ENCODE measurements around the gene PTPRM.

DNA sequence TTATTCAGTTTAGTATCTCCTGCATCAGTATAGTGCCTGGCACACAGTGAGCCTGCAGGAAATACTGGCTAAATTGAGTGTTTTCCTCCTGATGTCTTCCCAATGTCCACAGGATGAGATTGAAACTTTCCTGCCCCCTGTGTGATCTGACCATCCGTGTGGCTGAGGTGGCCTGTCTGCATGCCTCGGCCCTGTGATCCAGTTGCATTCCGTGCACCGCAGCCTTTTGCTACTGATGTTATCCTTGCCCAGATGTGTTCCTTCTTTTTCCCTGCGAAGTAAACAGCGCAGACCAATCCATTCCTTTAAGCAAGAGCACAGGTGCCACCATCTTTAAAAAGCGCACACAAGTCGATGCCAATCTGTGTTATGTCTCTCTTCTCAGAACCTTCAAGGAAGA lies 462.6 kb downstream of the PTPRM start:
- no peak for TF ChIP-seq CTCF (IDR thresholded peaks at IDR 0.05; ENCODE audit: extremely low read depth in 1 of 2, insufficient read depth in 1 of 2, low read depth in 1 of 2, low read length in 2 of 2)
- no peak for TF ChIP-seq EZH2 (IDR thresholded peaks at IDR 0.05; ENCODE audit: borderline replicate concordance, low read depth, low read length, severe bottlenecking)
- no peak for TF ChIP-seq JUN (IDR thresholded peaks at IDR 0.05; ENCODE audit: borderline replicate concordance, insufficient read depth, insufficient read length, low read depth)
- TF ChIP-seq, protein P1, sequence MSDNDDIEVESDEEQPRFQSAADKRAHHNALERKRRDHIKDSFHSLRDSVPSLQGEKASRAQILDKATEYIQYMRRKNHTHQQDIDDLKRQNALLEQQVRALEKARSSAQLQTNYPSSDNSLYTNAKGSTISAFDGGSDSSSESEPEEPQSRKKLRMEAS (IDR thresholded peaks at IDR 0.05; ENCODE audit: insufficient read depth, insufficient read length) = no peak
- no peak for TF ChIP-seq POLR2A (IDR thresholded peaks at IDR 0.05; ENCODE audit: low read depth, low read length)
- TF ChIP-seq POLR2AphosphoS5 (IDR thresholded peaks at IDR 0.05; ENCODE audit: insufficient read depth, low read depth, low read length) = no peak

All from endothelial cell of umbilical vein (primary cell).